H1 (cell line): ENCODE measurements around the gene SLC35B2. TPM values are rescaled to one million over a fixed set of nuclear protein-coding genes. Genes with fewer than 3 reads are reported as not detected.

Experiments used
- USF2 ChIP-seq: IDR thresholded peaks from 2 replicates; pipeline ENCODE4 v1.6.1; 2011; ENCODE audit warnings: low read length, improper control_type of control experiment
- polyA plus RNA-seq, 7 experiments: library from polyadenylated mRNA; depleted of rRNA in 3 of 7; stranded (reverse) in 5 of 7; unstranded in 2 of 7; fragments of >200 nt in 5 of 7; fragments of 200-250 nt in 2 of 7; gene quantifications; 1 replicate in 5 of 7; 2 replicates in 1 of 7; 4 replicates in 1 of 7; pipeline versions ENCODE4 v1.2.1 to v1.2.3, GENCODE V29; 2011 to 2013; ENCODE audit warnings: missing spikeins in 2 of 7, mixed read lengths in 2 of 7
- total RNA-seq: library from RNA; stranded (reverse); fragmentation: NEBNext Ultra II Directional; extraction: Animal tissue kit (Norgen Biotek cat#: 25700); gene quantifications from 2 replicates; pipeline ENCODE4 v1.2.1, GENCODE V29; 2021

The SLC35B2 gene
- total and polyA plus RNA-seq, 2 of the 8 experiments (the other 6 are each of a cell fraction or from before 2014, with no cell fraction given) = 29.5 to 65.0 TPM

GRCh38 chr6:44226368-44227147, 30.8 kb downstream of the SLC35B2 start (continued):
- TF ChIP-seq USF2 = no peak
